Stimulated activated CD4-positive, alpha-beta T cell treated with anti-CD3 and anti-CD28 coated beads, Interleukin-15, amount 100 ng/mL, for 24 hours (primary cell): ENCODE measurements around the gene TBC1D24.

ENCODE experiments used
- DNase-seq: peaks from one replicate; pipeline ENCODE4 v3.0.0-alpha.2; 2020

TBC1D24 gene

GRCh38 chr16:2483939-2484897 is 9.3 kb downstream of the TBC1D24 start:
- no peak for DNase-seq

GRCh38 chr16:2484898-2485508 is 10.1 kb downstream of the TBC1D24 start:
- DNase-seq = no peak

- no peak for DNase-seq
These were observed 11.0 kb downstream of the TBC1D24 start for GRCh38 chr16:2485811-2486507.

- DNase-seq = peak; percentile 78
These were observed 12.0 kb downstream of the TBC1D24 start for GRCh38 chr16:2486645-2487516.

- DNase-seq = no peak
These were observed 12.6 kb downstream of the TBC1D24 start for GRCh38 chr16:2487517-2487842.

- DNase-seq = no peak
These were observed 13.1 kb downstream of the TBC1D24 start for GRCh38 chr16:2487903-2488531.

GRCh38 chr16:2489581-2489980 is 14.7 kb downstream of the TBC1D24 start:
- DNase-seq = no peak

- no peak for DNase-seq
These were observed 15.5 kb downstream of the TBC1D24 start for GRCh38 chr16:2490190-2491105.

GRCh38 chr16:2492292-2492691 is 17.4 kb downstream of the TBC1D24 start:
- no peak for DNase-seq

GRCh38 chr16:2493605-2494004 is 18.7 kb downstream of the TBC1D24 start:
- no peak for DNase-seq

- DNase-seq = no peak
These were observed 19.7 kb downstream of the TBC1D24 start for GRCh38 chr16:2494616-2495015.

GRCh38 chr16:2495041-2495440 is 20.1 kb downstream of the TBC1D24 start:
- DNase-seq = no peak

GRCh38 chr16:2496223-2497115 is 21.5 kb downstream of the TBC1D24 start:
- no peak for DNase-seq

- DNase-seq = no peak
These were observed 22.2 kb downstream of the TBC1D24 start for GRCh38 chr16:2497116-2497630.

- DNase-seq = no peak
These were observed 23.0 kb downstream of the TBC1D24 start for GRCh38 chr16:2497695-2498484.

- DNase-seq = no peak
These were observed 23.8 kb downstream of the TBC1D24 start for GRCh38 chr16:2498531-2499253.

- no peak for DNase-seq
These were observed 24.5 kb downstream of the TBC1D24 start for GRCh38 chr16:2499454-2499853.

GRCh38 chr16:2499890-2500429 is 25.0 kb downstream of the TBC1D24 start:
- DNase-seq = no peak
